Endothelial cell of umbilical vein (primary cell): ENCODE results near the gene ANO9. TPM values are rescaled to one million over a fixed set of nuclear protein-coding genes. Genes with fewer than 3 reads are reported as not detected.

Experiments used
- BruUV-seq: library from RNA; stranded (reverse); fragments of 400-500 nt; replicated peaks from 2 replicates; lab custom pipeline; 2021; lab: Mats Ljungman, UMichigan
- CTCF ChIA-PET: fragments of 300-600, 350-600 bp; sonication (Branson Sonifier 250); formaldehyde crosslinking; loops from one replicate; lab custom pipeline; 2021; ENCODE audit warnings: antibody characterized with exemption, inconsistent platforms; lab: Charles Lee
- POLR2A ChIA-PET: fragments of 300-600, 350-600 bp; sonication (Branson Sonifier 250); formaldehyde crosslinking; loops from one replicate; lab custom pipeline; 2021; ENCODE audit warnings: antibody characterized with exemption, inconsistent platforms; lab: Charles Lee
- DNase-seq: peaks from one replicate; pipeline ENCODE4 v3.0.0-alpha.2; 2011; ENCODE audit warnings: low read depth, low spot score
- FAIRE-seq: peaks from 2 replicates; lab custom pipeline; 2011; peaks lifted over from hg19 to GRCh38; lab: Jason Lieb, UNC
- H2AFZ ChIP-seq: 2 replicates; pipeline ENCODE4 v1.6.0; 2012; ENCODE audit warnings: low read depth, low read length, control low read depth, inconsistent platforms
- H3K27ac ChIP-seq: 2 replicates; pipeline ENCODE4 v1.5.1; 2011; ENCODE audit warnings: low read depth, mild to moderate bottlenecking, control low read depth, low read length, moderate library complexity; ENCODE audit not compliant: insufficient read depth
- H3K27me3 ChIP-seq, 2 experiments: 2 replicates each; pipeline versions ENCODE4 v1.6.0 to v1.6.1; 2011; ENCODE audit warnings: low read length in 2 of 2, mixed read lengths in 1 of 2; ENCODE audit not compliant: control insufficient read depth in 2 of 2, insufficient read depth in 2 of 2
- H3K36me3 ChIP-seq, 2 experiments: 2 replicates in 1 of 2; 3 replicates in 1 of 2; pipeline ENCODE4 v1.5.1; 2011; ENCODE audit warnings: low read length in 2 of 2, mild to moderate bottlenecking in 1 of 2, moderate library complexity in 1 of 2; ENCODE audit not compliant: control insufficient read depth in 2 of 2, insufficient read depth in 2 of 2; ENCODE audit errors: extremely low read depth in 1 of 2
- H3K4me1 ChIP-seq: 3 replicates; pipeline ENCODE4 v1.5.1; 2011; ENCODE audit warnings: mild to moderate bottlenecking, low read length; ENCODE audit not compliant: control insufficient read depth, insufficient read depth; ENCODE audit errors: extremely low read depth
- H3K4me2 ChIP-seq: 2 replicates; pipeline ENCODE4 v1.6.1; 2011; ENCODE audit warnings: low read length, control low read depth, mixed read lengths; ENCODE audit not compliant: insufficient read depth
- H3K4me3 ChIP-seq, 3 experiments: fragments of 200-600 bp in 1 of 3; sonication (generic), shearing (Covaris generic) in 1 of 3; replicated peaks in 1 of 3; 2 replicates each; pipeline ENCODE4 v1.5.1; 2011 to 2016; ENCODE audit warnings: control low read depth in 3 of 3, low read length in 3 of 3, mild to moderate bottlenecking in 2 of 3, inconsistent platforms in 1 of 3, low read depth in 1 of 3, moderate library complexity in 1 of 3; ENCODE audit not compliant: insufficient read depth in 1 of 3
- H3K79me2 ChIP-seq: 2 replicates; pipeline ENCODE4 v1.6.0; 2012; ENCODE audit warnings: low read length, inconsistent platforms; ENCODE audit not compliant: control insufficient read depth, insufficient read depth
- H3K9ac ChIP-seq: replicated peaks from 2 replicates; pipeline ENCODE3; 2011; ENCODE audit warnings: low read length, control low read depth; ENCODE audit not compliant: insufficient read depth; ENCODE audit errors: extremely low read depth
- H3K9me1 ChIP-seq: replicated peaks from 3 replicates; pipeline ENCODE4 v1.6.0; 2011; ENCODE audit warnings: mild to moderate bottlenecking, low read length; ENCODE audit not compliant: control insufficient read depth, insufficient read depth; ENCODE audit errors: extremely low read depth
- H3K9me3 ChIP-seq: replicated peaks from 2 replicates; pipeline ENCODE4 v1.5.1; 2012; ENCODE audit warnings: low read length, inconsistent platforms; ENCODE audit not compliant: control insufficient read depth, insufficient read depth
- H4K20me1 ChIP-seq: replicated peaks from 2 replicates; pipeline ENCODE3; 2011; ENCODE audit warnings: mild to moderate bottlenecking, low read length; ENCODE audit not compliant: control insufficient read depth, insufficient read depth; ENCODE audit errors: extremely low read depth
- CTCF ChIP-seq, 2 donors: IDR thresholded peaks; 1 replicate in 1 of 2; 2 replicates in 1 of 2; pipeline ENCODE4 v1.5.1; 2011; ENCODE audit warnings: low read length in 2 of 2, mild to moderate bottlenecking in 2 of 2, moderate library complexity in 2 of 2, control low read depth in 1 of 2, inconsistent platforms in 1 of 2, low read depth in 1 of 2; ENCODE audit not compliant: insufficient read depth in 1 of 2; ENCODE audit errors: extremely low read depth in 1 of 2
- EZH2 ChIP-seq: IDR thresholded peaks from 2 replicates; pipeline ENCODE4 v1.6.1; 2012; ENCODE audit warnings: borderline replicate concordance, low read depth, mild to moderate bottlenecking, moderate library complexity, low read length, inconsistent platforms; ENCODE audit not compliant: severe bottlenecking
- FOS ChIP-seq: IDR thresholded peaks from 2 replicates; pipeline ENCODE4 v1.6.1; 2011; ENCODE audit warnings: mild to moderate bottlenecking, low read length, moderate library complexity, borderline replicate concordance; ENCODE audit not compliant: insufficient read depth
- GATA2 ChIP-seq: IDR thresholded peaks from 2 replicates; pipeline ENCODE4 v1.7.0; 2011; ENCODE audit warnings: low read depth, mild to moderate bottlenecking, moderate library complexity, mixed read lengths, low read length; ENCODE audit not compliant: insufficient read length, insufficient read depth
- JUN ChIP-seq: IDR thresholded peaks from 2 replicates; pipeline ENCODE4 v1.6.1; 2011; ENCODE audit warnings: borderline replicate concordance, low read depth; ENCODE audit not compliant: insufficient read length, insufficient read depth
- MYC ChIP-seq: IDR thresholded peaks from one replicate; pipeline ENCODE4 v1.6.1; 2011; ENCODE audit warnings: mild to moderate bottlenecking, low read depth, low read length
- POLR2A ChIP-seq: IDR thresholded peaks from 2 replicates; pipeline ENCODE4 v1.6.1; 2012; ENCODE audit warnings: low read depth, mild to moderate bottlenecking, control low read depth, low read length
- POLR2AphosphoS5 ChIP-seq: IDR thresholded peaks from 2 replicates; pipeline ENCODE4 v1.6.1; 2012; ENCODE audit warnings: low read depth, mild to moderate bottlenecking, control low read depth, low read length, moderate library complexity; ENCODE audit not compliant: insufficient read depth
- dilution Hi-C: fragments of 300-500 bp; cut with MboI; formaldehyde crosslinking; loops from one replicate; pipeline ENCODE4 v1.15.0; 2019; ENCODE audit warnings: low sequenced_read_pairs; ENCODE audit not compliant: extremely low pct_ligation_motif_present
- intact Hi-C: fragments of 100-400 bp; cut with micrococcal nuclease; formaldehyde crosslinking; loops from one replicate; pipeline ENCODE4 v1.10.0; 2022
- polyA plus RNA-seq, 4 experiments: library from polyadenylated mRNA; depleted of rRNA in 3 of 4; stranded (reverse) in 3 of 4; unstranded in 1 of 4; fragments of >200 nt; gene quantifications; 2 replicates each; pipeline versions ENCODE4 v1.2.1 to v1.2.3, GENCODE V29; 2011 to 2012; ENCODE audit warnings: missing spikeins in 1 of 4
- total RNA-seq: library from RNA; stranded (reverse); gene quantifications from 2 replicates; pipeline ENCODE4 v1.2.3, GENCODE V29; 2021
- TF ChIP-seq, protein P1 (sequence below): IDR thresholded peaks from 2 replicates; pipeline ENCODE4 v1.6.1; 2011; ENCODE audit not compliant: insufficient read depth, insufficient read length

The ANO9 gene
- total and polyA plus RNA-seq, 2 donors (not counting 3 experiments of a cell fraction or from before 2014, with no cell fraction given) = 0.23 TPM; not detected in 1

GRCh38 chr11:409600-410483 lies 32.0 kb downstream of the ANO9 start:
- TF ChIP-seq CTCF (IDR thresholded peaks at IDR 0.05; ENCODE audit: extremely low read depth in 1 of 2, insufficient read depth in 1 of 2, low read depth in 1 of 2, low read length in 2 of 2) (no peak), POLR2AphosphoS5 (no peak), EZH2 (no peak), JUN (no peak), FOS (no peak), POLR2A (no peak), MYC (no peak), GATA2 (no peak)
- TF ChIP-seq, protein P1, sequence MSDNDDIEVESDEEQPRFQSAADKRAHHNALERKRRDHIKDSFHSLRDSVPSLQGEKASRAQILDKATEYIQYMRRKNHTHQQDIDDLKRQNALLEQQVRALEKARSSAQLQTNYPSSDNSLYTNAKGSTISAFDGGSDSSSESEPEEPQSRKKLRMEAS = no peak
- no peak for DNase-seq
- Histone ChIP-seq H2AFZ (no peak overlapping the region), H3K79me2 (no peaks in the 10 kb centered on the region), H3K9ac (no peak overlapping the region), H3K4me3 (no peak overlapping the region), H3K4me1 (peaks cover 10% of the 10 kb centered on the region), H3K9me1 (no peaks in the 10 kb centered on the region), H3K27me3 (no peaks in the 10 kb centered on the region), H3K27ac (no peak overlapping the region), H4K20me1 (no peaks in the 10 kb centered on the region), H3K4me2 (no peak overlapping the region), H3K36me3 (no peaks in the 10 kb centered on the region), H3K9me3 (no peaks in the 10 kb centered on the region)
- intact Hi-C loops (no loop called here), dilution Hi-C loops (no loop called here)
- no TSS peak for BruUV-seq
- ChIA-PET CTCF (interaction anchor here (1.0 kb wide), 1 partner anchor 38 kb away, joined by 4 read pairs; no protein-coding TSS in a partner anchor), POLR2A (interaction anchor here (0.9 kb wide), 1 partner anchor 202 kb away, joined by 4 read pairs; the partner anchor contains the start of genes BET1L and RIC8A)
- FAIRE-seq = no peak
